Measurements from ENCODE around the gene INTS3. TPM values are rescaled to one million over a fixed set of nuclear protein-coding genes. Genes with fewer than 3 reads are reported as not detected.

INTS3 gene
- total and polyA plus RNA-seq, 9 of the 15 experiments (the other 6 are each of a cell fraction or from before 2014, with no cell fraction given), result 6.3 to 24.1 (median 14.3) TPM

- no peak for TF ChIP-seq ETS1 (conservative IDR thresholded peaks at IDR 0.05; ENCODE audit: control insufficient read depth, low read depth, low read length)
- no peak for TF ChIP-seq CBFA2T2 (conservative IDR thresholded peaks at IDR 0.05)
- TF ChIP-seq ZBED1 (IDR thresholded peaks at IDR 0.05), result no peak
- TF ChIP-seq ZNF609 (CRISPR knock-in tag; IDR thresholded peaks at IDR 0.05; ENCODE audit: borderline replicate concordance), result no peak
- TF ChIP-seq KAT8 (IDR thresholded peaks at IDR 0.05; ENCODE audit: low read depth), result no peak
- no peak for TF ChIP-seq CCAR2 (IDR thresholded peaks at IDR 0.05; ENCODE audit: low read depth, low read length)
- no peak for TF ChIP-seq ZNF778 (CRISPR knock-in tag; IDR thresholded peaks at IDR 0.05)
- no peak for TF ChIP-seq GTF3C2 (IDR thresholded peaks at IDR 0.05; ENCODE audit: borderline replicate concordance, extremely low read depth, insufficient read length)
- no peak for TF ChIP-seq MAX (CRISPR knock-in tag; IDR thresholded peaks at IDR 0.05)
- no peak for TF ChIP-seq ZFPM2 (CRISPR knock-in tag; IDR thresholded peaks at IDR 0.05)
Observed at GRCh38 chr1:153746174-153746573, 18.3 kb downstream of the INTS3 start (continued).

All from K562 (cell line).